ENCODE measurements around the gene AP4S1.

Gene AP4S1

GRCh38 chr14:31139301-31139847 lies 113.9 kb downstream of the AP4S1 start:
- DNase-seq: no peak

- DNase-seq: no peak
Measured at GRCh38 chr14:31142455-31143087, 117.1 kb downstream of the AP4S1 start.
